Hepatocyte (in vitro differentiated cells): ENCODE measurements around the gene TBC1D24.

Experiments used
- EZH2 ChIP-seq: fragments of 200-600 bp; sonication (generic); IDR thresholded peaks from 2 replicates; pipeline ENCODE4 v1.6.1; 2016; ENCODE audit warnings: antibody characterized with exemption, mild to moderate bottlenecking, borderline replicate concordance
- TF ChIP-seq, protein P1 (sequence below): fragments of 200-600 bp; sonication (generic); IDR thresholded peaks from 2 replicates; pipeline ENCODE4 v1.5.1; 2016; ENCODE audit warnings: antibody characterized with exemption, mild to moderate bottlenecking; ENCODE audit not compliant: poor library complexity

DNA sequence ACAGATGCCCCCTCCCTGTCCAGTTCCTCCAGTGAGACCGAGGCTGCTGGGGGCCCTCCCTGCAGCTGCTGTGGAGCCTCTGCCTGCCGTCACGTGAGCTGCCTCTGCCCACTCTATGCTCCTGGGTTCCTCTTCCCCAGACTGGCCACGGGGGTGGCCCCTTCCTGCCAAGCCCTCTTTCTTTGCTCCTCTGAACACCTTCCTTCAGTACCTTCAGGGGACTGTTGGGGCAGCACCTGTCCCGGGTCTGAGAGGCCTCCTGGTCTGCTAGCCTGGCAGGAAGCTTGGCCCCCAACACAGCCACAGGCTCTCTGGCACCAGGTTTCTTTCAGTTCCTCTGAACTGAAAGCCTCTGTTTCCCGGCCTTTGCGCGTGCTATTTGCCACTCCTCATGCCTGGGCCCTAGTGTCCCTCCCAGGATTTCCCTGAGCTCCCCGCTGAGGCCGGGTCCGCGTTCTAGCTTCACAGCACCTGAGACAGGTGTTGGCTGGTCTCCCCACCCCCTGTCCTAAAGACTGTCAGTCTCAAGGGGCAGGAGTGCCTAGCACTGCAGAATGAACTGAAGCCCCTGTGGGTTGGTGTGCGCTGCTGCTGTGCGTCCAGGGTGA lies 32.2 kb downstream of the TBC1D24 start:
- TF ChIP-seq, protein P1, sequence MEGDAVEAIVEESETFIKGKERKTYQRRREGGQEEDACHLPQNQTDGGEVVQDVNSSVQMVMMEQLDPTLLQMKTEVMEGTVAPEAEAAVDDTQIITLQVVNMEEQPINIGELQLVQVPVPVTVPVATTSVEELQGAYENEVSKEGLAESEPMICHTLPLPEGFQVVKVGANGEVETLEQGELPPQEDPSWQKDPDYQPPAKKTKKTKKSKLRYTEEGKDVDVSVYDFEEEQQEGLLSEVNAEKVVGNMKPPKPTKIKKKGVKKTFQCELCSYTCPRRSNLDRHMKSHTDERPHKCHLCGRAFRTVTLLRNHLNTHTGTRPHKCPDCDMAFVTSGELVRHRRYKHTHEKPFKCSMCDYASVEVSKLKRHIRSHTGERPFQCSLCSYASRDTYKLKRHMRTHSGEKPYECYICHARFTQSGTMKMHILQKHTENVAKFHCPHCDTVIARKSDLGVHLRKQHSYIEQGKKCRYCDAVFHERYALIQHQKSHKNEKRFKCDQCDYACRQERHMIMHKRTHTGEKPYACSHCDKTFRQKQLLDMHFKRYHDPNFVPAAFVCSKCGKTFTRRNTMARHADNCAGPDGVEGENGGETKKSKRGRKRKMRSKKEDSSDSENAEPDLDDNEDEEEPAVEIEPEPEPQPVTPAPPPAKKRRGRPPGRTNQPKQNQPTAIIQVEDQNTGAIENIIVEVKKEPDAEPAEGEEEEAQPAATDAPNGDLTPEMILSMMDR = no peak
- TF ChIP-seq EZH2 = no peak
